Germinal center (tissue), 1 donor: ENCODE measurements around the gene RNASEH2C.
A peak's percentile ranks its signal among the peaks of the same experiment; 100 is the strongest.
"Not testable (repeated sequence)": the region's sequence is repeated elsewhere in the genome, so short reads cannot be mapped to it uniquely, and the experiment has no call there.

ENCODE experiments used
- DNase-seq: peaks from one replicate; pipeline ENCODE4 v3.0.0; 2012; ENCODE audit warnings: mixed read lengths, low spot score

Gene RNASEH2C

GRCh38 chr11:65720211-65720934 lies at the start of gene RNASEH2C:
Gene RNASEH2C, minus strand, starts transcription at chr11:65720798. Its CDS starts 40 bp downstream, at chr11:65720758.
- peak; percentile 87 for DNase-seq

GRCh38 chr11:65767806-65768205 lies 47.2 kb upstream of the RNASEH2C start:
- not testable (repeated sequence) for DNase-seq

DNA sequence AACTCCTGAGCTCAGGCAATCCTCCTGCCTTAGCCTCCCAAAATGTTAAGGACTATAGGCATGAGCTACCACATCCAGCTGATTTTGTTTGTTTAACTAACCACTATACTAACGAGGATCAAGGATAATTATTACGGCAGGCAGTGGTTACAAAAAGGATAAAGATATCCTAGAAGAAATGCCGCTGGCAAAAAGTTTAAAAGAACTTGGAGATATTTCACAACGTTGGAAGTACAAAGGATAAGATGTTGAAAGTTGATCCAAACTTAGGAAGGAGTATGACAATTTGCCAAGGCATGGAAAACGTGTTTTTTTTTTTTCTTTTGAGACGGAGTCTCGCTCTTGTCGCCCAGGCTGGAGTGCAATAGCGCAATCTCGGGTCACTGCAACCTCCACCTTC lies 46.8 kb upstream of the RNASEH2C start:
- no peak for DNase-seq

DNA sequence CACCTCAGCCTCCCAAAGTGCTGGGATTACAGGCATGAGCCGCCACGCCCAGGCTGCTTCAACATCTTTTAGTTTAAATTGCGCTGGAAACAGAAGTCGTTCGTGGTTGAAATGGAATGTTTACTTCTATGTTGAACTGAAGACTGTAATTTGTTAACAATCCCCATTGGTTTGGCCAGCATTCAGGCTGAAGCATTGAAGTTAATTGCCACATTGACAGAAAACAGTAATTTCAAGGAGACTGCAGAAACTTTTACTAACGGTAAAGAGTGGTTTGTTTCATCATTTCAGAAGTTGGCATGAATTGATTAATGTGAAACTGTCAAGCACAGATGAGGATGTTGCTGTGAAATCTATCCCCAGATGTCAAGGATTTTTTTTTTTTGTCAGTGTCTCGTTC lies 45.9 kb upstream of the RNASEH2C start:
- DNase-seq = no peak

GRCh38 chr11:65764434-65764833 lies 43.8 kb upstream of the RNASEH2C start:
- DNase-seq = no peak

DNA sequence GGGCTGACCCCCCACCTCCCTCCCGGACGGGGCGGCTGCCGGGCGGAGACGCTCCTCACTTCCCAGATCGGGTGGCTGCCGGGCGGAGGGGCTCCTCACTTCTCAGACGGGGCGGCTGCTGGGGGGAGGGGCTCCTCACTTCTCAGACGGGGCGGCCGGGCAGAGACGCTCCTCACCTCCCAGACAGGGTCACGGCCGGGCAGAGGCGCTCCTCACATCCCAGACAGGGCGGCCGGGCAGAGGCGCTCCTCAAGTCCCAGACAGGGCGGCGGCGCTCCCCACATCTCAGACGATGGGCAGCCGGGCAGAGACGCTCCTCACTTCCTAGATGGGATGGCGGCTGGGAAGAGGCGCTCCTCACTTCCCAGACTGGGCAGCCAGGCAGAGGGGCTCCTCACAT lies 42.2 kb upstream of the RNASEH2C start:
- not testable (repeated sequence) for DNase-seq

- DNase-seq = not testable (repeated sequence)
These were observed 41.6 kb upstream of the RNASEH2C start for GRCh38 chr11:65762169-65762568.

- DNase-seq = no peak
These were observed 24.5 kb upstream of the RNASEH2C start for GRCh38 chr11:65745049-65745448.

GRCh38 chr11:65744699-65745042 lies 24.1 kb upstream of the RNASEH2C start:
- DNase-seq = no peak

DNA sequence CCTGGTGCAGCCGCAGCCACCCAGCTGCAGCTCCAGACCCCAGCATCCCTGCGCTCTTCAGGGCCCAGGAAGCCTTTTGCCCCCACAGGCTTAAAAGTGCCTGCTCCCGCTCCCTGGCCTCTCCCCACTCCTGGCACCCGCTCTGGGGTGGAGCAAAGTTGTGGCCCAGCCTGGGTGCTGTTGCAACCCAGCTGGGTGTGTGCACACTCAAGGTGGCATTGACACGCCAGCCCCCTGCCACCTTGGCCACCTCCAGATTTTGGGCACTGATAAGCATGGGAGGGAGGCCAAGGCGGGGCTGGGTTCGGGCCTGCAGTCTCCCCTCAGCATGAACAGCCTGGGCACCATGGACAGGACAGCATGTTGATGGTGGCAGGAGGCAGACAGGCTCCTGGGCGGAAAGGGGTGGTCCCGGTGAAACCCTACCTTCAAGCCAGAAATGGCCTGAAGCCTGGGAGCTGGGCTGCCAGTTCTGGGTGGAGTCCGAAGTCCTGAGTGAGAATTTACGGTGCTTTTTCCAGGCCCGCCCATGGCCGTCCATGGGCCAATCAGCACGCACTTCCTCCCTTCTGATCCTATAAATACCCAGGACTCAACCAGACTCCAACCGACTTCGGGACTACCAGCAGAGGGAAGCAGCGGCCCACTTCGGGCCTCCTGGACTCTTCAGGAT lies 23.6 kb upstream of the RNASEH2C start:
- no peak for DNase-seq

GRCh38 chr11:65743681-65744025 lies 23.1 kb upstream of the RNASEH2C start:
- no peak for DNase-seq

DNA sequence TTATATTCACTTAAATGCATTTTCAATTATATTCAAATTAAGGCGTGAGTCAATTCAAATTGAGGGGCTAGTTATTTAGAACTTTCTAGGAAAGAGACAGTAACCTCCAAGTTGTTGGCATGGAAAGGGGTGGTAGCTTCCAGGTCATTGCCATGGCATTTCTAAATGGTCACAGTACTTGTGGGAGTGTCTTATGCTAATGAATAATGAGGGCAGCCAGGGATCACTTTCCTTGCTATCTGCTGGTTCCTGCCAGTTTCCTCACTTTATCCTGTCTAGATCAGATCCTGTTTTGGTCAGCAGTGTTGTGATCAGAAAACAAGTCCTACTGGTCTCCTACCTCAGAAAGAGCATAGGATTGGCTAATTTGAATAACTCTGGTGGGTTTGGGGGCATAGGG lies 21.8 kb upstream of the RNASEH2C start:
- no peak for DNase-seq

- DNase-seq = no peak
These were observed 20.6 kb upstream of the RNASEH2C start for GRCh38 chr11:65741185-65741584.

- no peak for DNase-seq
These were observed 18.4 kb upstream of the RNASEH2C start for GRCh38 chr11:65739022-65739421.

DNA sequence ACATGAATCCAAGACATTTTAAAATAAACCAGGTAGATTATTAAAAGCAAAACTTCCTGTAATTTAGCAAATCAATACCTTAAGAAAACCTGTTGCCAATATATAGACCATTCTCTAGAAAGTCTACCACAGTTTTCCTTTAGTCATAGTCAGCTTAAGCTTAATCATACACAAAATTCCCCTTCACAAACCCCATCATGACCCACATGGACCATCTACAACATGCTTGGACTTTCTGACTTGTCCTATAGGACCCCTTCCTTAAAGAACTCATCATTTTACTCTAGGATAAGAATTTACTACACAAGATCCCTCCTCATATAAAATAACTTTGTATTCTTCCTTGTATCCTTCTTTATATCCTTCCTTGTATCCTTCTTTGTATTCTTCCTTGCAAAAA lies 16.2 kb upstream of the RNASEH2C start:
- DNase-seq = no peak

GRCh38 chr11:65735111-65735510 lies 14.5 kb upstream of the RNASEH2C start:
- not testable (repeated sequence) for DNase-seq

DNA sequence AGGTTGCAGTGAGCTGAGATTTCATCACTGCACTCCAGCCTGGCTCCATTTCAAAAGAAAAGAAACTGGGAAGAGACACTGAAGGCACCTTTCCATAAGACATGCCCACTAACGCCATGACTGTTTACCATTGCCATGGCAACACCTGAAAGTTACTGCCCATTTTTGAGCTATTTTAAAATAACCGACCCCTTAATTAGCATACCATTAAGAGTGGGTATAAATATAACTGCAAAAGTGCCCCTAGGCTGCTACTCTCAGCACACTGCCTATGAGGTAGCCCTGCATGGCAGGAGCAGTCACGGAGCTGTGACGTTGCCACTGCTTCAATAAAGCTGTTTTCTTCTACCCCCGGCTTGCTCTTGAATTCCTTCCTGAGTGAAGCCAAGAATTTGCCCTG lies 9.9 kb upstream of the RNASEH2C start:
- no peak for DNase-seq

DNA sequence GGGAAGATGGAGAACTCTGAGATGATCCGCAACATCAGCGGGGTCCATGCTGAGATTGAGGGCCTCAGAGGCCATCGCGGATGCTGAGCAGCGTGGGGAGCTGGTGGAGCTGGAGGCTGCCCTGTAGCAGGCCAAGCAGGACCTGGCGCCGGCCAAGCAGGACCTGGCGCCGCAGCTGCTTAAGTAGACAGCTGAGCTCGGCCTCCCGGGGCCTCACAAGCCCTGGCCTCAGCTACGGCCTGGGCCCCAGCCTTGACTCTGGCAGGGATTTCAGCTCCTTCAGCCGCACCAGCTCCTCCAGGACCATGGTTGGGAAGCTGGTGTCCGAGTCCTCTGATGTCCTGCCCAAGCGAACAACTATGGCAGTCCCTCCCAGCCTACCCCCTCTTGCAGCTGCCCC lies 7.3 kb upstream of the RNASEH2C start:
- no peak for DNase-seq

DNA sequence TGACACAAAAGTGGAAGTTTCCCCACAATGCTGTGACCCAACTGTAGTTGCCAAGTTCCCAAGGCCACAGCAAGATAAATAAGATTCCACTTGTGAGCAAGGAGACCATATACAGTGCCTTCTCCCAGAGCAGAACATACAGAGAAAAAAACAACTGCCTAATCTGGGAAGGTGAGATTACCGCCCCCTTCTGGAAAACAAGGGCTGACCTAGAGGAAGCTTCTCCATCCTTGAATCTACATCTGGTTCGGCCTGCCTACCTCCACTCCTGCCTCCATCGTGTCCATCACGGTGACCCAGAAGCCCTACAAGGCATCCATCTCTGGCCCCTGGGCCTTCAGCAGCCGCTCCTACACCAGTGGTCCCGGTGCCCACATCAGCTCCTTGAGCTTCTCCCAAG lies 6.1 kb upstream of the RNASEH2C start:
- no peak for DNase-seq

- DNase-seq = no peak
These were observed 1.7 kb upstream of the RNASEH2C start for GRCh38 chr11:65722261-65722660.

GRCh38 chr11:65719871-65720210 lies 757 bp downstream of the RNASEH2C start:
- DNase-seq = peak; percentile 48

DNA sequence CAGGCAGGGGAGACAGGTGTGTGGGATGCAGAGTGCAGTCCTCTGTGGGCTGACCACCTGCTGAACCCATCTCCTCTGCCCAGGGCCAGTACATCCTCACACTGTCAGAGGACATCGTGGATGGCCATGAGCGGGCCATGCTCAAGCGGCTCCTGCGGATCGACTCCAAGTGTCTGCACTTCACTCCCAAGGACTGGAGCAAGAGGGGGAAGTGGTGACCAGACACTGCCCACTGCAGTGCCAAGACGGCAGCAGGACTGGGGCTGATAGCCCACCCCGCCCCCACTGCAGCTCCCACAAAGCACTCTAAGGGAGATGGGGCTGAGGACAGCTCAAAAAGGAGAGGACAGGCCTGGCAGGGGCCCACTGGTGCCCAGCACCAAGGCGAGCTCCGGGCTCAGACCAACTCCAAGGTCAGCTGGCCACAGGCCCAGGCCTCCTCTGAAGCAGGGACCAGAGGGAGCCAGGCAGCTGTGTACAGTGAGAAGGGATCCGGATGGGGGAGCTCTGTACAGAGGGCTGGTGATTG lies 1.6 kb downstream of the RNASEH2C start:
- no peak for DNase-seq

DNA sequence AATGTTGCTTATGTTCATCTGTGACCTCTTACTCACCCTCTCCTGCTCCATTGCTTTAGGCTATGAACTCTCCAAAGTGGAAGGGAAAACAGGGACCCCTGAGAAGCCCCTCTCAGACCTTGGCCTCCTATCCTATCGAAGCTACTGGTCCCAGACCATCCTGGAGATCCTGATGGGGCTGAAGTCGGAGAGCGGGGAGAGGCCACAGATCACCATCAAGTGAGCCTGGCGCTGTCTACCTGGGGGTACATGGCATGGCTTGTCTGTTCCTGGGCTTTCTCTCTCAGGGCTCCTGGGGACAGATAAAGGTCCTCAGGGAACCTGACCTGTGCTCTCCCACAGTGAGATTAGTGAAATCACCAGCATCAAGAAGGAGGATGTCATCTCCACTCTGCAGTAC lies 2.1 kb downstream of the RNASEH2C start:
- no peak for DNase-seq

DNA sequence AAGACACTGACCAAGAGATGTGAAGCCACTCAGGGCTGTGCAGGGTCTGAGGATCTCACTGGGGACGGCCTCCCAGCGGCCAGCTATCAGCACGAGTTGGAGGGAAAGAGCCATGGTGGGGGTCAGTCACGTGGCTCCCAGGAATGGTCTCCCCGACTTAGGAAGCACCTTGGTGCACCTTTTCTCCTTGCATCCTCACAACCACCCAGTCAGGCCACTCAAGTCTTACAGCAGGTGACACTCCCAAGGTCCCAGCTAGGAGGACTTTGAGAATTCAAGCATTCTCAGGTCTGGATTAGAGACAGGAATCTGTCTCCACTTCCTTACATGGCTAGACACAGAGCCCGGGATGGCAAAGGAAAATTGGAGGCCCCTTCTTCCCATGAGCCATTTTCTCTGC lies 2.7 kb downstream of the RNASEH2C start:
- DNase-seq = no peak
